DMS153 treated with DMSO at 0.1 percent for 48 hours (cell line): ENCODE results near the gene TMEM109.

Experiments
- DNase-seq: peaks from one replicate; lab custom pipeline; 2025; ENCODE audit not compliant: unreplicated experiment; lab: John Stamatoyannopoulos, UW

The TMEM109 gene

GRCh38 chr11:60924906-60925853 lies 11.2 kb downstream of the TMEM109 start:
- no peak for DNase-seq

GRCh38 chr11:60925868-60926267 lies 11.9 kb downstream of the TMEM109 start:
- DNase-seq, result no peak

DNA sequence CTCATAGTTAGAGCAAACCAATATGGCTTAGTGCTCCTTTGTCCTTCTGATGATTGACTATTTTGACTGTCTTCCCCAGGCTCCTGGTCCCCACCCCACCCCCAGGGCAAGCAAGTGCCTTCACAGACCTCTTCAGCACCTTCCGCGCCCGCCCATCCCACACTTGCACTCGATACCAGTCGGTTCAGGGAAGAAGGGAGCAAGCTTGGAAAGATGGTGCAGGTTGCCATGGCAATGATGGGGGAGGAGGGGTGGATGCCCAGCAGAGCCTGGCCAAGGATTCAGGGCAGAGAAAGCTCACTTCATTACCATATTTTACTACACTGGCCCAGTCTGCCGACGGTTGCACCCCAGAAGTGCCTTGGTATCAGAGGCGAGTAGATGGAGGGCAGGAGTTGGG lies 12.5 kb downstream of the TMEM109 start:
- DNase-seq, result no peak

DNA sequence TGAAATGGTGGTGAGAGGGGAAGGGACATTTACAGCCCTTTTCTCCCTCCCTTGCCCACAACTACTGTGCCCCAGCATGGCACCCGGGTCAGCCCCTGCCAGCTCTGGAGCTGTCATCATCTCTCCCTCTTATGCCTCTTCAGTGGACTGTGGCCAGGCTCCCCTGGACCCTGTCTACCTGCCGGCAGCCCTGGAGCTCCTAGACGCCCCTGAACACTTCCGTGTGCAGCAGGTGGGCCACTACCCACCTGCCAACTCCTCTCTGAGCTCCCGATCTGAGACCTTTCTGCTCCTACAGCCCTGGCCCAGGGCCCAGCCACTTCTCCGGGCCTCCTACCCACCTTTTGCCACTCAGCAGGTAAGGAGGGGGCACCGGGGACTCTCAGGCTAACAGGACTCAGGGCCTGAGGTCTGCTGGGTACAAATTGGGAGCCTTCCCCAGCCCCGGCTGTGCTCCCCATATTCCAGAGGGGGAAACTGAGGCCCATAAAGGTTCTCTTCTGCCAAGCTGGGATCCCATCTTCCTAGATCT lies 13.2 kb downstream of the TMEM109 start:
- DNase-seq, result no peak

- no peak for DNase-seq
Observed at GRCh38 chr11:60927600-60927999, 13.6 kb downstream of the TMEM109 start.

- DNase-seq, result no peak
Observed at GRCh38 chr11:60928563-60929001, 14.6 kb downstream of the TMEM109 start.

GRCh38 chr11:60929764-60930163 lies 15.8 kb downstream of the TMEM109 start:
- DNase-seq, result no peak

DNA sequence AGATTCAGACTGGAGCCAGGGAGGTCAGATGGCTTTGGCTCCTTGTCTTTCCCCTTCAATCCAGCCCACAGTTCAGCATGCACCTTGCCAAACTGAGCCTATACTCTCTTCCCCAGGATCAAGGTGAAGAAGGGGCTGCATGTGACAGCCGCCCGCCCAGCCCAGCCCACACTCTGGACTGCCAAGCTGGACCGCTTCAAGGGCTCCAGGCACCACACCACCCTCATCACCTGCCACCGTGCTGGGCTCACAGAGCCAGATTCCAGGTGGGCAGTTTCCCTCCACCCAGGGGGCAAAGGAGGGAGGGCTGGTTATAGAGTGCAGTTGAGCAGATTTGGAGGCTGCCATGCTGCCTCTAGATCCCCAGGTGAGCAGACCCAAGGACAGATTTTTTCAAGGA lies 16.4 kb downstream of the TMEM109 start:
- no peak for DNase-seq

DNA sequence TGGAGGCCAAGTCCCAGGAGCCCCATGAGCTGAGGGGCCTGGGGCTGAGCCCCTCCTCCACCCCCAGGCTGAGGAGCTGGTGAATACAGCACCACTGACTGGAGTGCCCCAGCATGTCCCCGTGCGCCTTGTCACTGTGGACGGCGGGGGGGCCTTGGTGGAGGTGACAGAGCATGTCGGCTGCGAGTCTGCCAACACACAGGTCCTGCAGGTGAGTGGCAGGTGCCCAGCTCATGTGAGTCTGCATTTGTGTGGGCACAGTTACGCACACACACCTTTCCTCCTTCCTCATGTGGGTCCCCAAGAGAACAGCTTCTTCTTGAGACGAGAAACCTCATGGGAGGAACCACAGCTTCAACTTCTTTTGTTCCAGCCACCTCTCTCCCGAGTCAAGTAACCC lies 18.0 kb downstream of the TMEM109 start:
- no peak for DNase-seq

GRCh38 chr11:60932605-60933356 lies 18.8 kb downstream of the TMEM109 start:
- no peak for DNase-seq

DNA sequence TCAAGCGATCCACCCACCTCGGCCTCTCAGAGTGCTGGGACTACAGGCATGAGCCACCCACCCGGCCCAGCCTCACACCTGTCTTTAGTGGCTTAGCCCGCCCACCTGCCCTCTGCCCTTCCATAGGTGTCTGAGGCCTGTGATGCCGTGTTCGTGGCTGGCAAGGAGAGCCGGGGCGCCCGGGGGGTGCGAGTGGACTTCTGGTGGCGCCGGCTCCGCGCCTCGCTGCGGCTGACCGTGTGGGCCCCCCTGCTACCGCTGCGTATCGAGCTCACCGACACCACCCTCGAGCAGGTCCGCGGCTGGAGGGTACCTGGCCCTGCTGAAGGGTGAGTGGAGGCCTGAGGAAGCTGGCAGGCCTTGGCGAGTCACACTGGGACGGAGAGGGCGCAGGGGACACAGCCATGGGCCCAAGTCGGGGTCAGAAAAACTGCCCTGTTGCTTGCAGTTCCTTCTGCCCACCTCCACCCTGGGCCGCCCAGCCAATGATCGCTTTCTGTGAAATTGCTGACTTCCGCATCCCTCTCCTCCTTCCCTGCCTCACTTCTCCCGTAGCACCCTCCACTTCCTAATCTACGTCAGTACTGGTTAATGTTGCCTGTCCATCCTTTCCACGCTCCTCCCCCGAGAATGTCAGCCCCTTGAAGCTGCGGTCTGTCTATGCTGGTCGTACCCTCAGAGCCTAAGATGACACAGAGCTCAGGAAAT lies 19.6 kb downstream of the TMEM109 start:
- no peak for DNase-seq

- no peak for DNase-seq
Observed at GRCh38 chr11:60934124-60934789, 20.3 kb downstream of the TMEM109 start.

DNA sequence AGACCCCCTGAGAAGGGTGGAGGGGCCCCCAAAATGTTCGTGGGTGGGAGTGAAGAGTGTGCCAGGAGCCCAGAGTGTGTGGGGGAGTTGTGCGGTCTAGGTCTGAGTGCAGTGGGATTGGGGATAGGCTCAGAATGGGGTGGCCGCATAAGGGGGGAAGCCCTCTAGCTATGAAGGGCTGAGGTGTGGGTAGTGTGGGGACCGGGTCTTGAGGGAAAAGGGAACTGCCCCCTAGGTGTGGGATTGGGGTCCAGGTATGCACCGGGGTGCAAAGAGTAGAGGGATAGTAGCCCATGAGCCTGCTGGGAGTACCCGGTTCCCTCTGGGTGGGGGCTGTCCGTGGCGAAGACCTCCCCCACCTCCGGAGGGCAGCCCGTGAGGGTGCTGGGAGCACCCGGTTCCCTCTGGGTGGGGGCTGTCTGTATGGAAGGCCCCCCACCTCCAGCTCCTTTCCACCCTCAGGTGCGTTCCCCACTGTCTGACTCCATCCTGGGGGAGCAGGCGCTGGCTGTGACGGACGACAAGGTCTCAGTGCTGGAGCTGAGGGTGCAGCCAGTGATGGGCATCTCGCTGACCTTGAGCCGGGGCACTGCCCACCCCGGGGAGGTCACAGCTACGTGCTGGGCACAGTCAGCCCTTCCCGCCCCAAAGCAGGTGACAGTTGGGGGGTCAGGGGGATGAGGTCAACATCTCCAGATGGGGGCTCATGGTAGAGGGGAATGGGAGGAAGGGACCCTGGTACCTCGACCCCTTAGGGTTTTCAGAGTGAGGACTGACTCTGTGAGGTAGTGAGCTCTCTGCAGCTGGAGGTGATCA lies 21.0 kb downstream of the TMEM109 start:
- DNase-seq, result no peak

DNA sequence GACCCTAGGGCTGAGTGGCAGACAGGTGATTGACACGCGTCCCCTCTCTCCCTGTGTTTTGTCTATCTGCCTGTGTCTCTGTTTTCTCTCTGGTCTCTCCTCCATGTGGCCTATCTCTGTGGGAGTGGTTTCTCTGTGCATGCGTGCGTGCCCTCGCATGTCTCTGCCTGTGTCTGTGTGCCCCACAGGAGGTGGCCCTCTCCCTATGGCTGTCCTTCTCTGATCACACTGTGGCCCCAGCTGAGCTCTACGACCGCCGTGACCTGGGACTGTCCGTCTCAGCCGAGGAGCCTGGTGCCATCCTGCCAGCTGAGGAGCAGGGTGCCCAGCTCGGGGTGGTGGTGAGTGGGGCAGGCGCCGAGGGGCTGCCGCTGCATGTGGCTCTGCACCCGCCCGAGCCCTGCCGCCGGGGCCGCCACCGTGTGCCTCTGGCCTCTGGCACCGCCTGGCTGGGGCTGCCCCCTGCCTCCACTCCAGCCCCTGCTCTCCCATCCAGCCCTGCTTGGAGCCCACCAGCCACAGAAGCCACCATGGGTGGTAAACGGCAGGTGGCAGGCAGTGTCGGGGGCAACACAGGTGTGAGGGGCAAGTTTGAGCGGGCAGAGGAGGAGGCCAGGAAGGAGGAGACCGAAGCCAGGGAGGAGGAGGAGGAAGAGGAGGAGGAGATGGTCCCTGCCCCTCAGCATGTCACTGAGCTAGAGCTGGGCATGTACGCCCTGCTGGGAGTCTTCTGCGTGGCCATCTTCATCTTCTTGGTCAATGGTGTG lies 21.9 kb downstream of the TMEM109 start:
- no peak for DNase-seq

- no peak for DNase-seq
Observed at GRCh38 chr11:60936467-60937143, 22.6 kb downstream of the TMEM109 start.

DNA sequence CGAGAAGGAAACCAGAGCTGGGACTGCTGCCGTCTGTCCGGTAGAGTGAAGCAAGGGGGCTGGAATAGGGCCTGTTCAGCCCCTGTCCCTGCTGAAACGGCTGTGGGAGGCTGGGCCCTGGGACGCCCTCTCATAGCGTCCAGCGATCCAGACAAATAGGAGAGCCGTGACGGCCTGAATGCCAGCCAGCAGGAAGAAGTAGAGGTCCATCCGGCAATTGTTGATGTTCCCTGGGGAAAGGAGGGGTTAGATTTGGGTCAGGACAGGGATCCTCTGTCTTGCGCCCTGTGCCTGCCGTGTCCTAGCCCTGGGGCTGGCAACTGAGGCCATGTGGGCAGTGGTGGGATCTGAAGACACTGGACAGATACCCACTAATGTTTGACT lies 23.2 kb downstream of the TMEM109 start:
- DNase-seq, result no peak

DNA sequence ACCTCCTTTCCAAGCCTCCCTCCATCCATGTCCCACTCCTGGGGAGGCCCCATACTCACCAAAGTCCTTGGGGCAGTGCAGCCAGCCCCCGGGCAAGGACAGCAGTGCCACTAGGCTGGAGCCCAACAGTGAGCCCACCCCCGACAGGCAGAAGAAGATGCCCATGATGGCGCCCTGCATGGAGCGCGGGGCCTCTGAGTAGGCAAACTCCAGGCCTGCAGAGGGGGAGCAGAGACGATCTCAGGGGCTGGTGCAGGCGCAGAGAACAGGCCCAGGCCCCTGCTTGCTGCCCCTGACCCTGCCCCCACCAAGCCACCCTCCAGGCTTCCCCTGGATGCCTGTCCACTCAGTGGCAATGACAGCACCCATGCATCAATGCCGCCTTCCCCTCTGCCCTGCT lies 23.9 kb downstream of the TMEM109 start:
- DNase-seq, result no peak

DNA sequence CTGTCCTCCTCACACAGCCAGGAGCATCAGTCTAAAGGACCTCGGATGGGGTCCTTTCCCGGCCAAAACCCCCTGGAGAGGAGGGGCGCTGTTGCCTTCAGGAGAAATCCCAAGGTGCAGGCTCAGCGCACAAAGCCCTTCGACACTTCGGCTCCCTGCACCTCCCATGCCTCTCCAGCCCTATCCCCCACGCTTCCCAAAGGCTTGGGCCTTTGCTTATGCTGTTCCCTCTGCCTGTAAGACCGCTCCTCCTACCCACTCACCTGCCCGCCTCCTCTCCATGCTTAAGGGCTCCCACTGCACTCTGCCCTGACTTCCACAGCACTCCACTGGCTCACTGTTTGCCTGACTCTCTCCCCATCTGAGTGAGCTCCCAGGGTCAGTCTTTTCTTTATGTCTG lies 24.5 kb downstream of the TMEM109 start:
- DNase-seq, result no peak

GRCh38 chr11:60939301-60939700 lies 25.3 kb downstream of the TMEM109 start:
- no peak for DNase-seq
